Keratinocyte (primary cell): ENCODE results near the gene POU4F2.

Source experiments
- CTCF ChIP-seq, 3 experiments: IDR thresholded peaks in 1 of 3; conservative IDR thresholded peaks in 1 of 3; optimal IDR thresholded peaks in 1 of 3; 2 replicates in 2 of 3; 3 replicates in 1 of 3; pipeline versions ENCODE3 to v1.5.1; 2011; ENCODE audit warnings: low read length in 3 of 3, mild to moderate bottlenecking in 3 of 3, moderate library complexity in 2 of 3, control low read depth in 1 of 3, inconsistent platforms in 1 of 3; ENCODE audit not compliant: insufficient read depth in 2 of 3; ENCODE audit errors: extremely low read depth in 1 of 3
- EZH2 ChIP-seq: IDR thresholded peaks from one replicate; pipeline ENCODE4 v1.6.1; 2012; ENCODE audit warnings: inconsistent platforms, mild to moderate bottlenecking, low read length, moderate library complexity

GRCh38 chr4:146632770-146633470, 5.8 kb upstream of the POU4F2 start:
- no peak for TF ChIP-seq CTCF (optimal IDR thresholded peaks at IDR 0.05 in 1 of 3, IDR thresholded peaks at IDR 0.05 in 1 of 3, conservative IDR thresholded peaks at IDR 0.05 in 1 of 3; ENCODE audit: extremely low read depth in 1 of 3, insufficient read depth in 2 of 3, low read length in 3 of 3)
- peak; percentile 63 for TF ChIP-seq EZH2
